HepG2 (cell line): ENCODE data around the gene PALM3. TPM values are rescaled to one million over a fixed set of nuclear protein-coding genes. Genes with fewer than 3 reads are reported as not detected.
A peak's percentile ranks its signal among the peaks of the same experiment; 100 is the strongest.

ENCODE experiments used
- ATAC-seq: fragments of 200-7000 bp; cut with Tn5 transposase; 3 replicates; pipeline ENCODE4 v1.9.1; 2020; ENCODE audit warnings: mild to moderate bottlenecking, moderate library complexity
- BruUV-seq: library from RNA; stranded (reverse); fragments of 400-500 nt; replicated peaks from 2 replicates; lab custom pipeline; 2021; lab: Mats Ljungman, UMichigan
- CTCF ChIA-PET: fragments of 300-600 bp; formaldehyde crosslinking; extraction: SDS; loops from one replicate; lab custom pipeline; 2021; ENCODE audit warnings: low total read pairs, inconsistent platforms, low intra/inter-chr PET ratio; lab: Yijun Ruan, JAX
- POLR2A ChIA-PET: fragments of 350-600 bp; sonication (Branson Sonifier 250); formaldehyde crosslinking; loops from one replicate; lab custom pipeline; 2020; ENCODE audit warnings: antibody characterized with exemption, inconsistent platforms; lab: Yijun Ruan, JAX
- DNase-seq: peaks from one replicate; pipeline ENCODE4 v3.0.0-alpha.2; 2015; ENCODE audit warnings: low spot score
- FAIRE-seq: peaks from 3 replicates; lab custom pipeline; 2011; peaks lifted over from hg19 to GRCh38; lab: Jason Lieb, UNC
- H2AFZ ChIP-seq: one replicate; pipeline ENCODE4 v1.6.1; 2011; ENCODE audit warnings: low read length, inconsistent platforms
- H3K27ac ChIP-seq: fragments of 300-600 bp; 3 replicates; pipeline ENCODE4 v1.8.0; 2011; ENCODE audit warnings: mixed run types, mild to moderate bottlenecking, mixed read lengths, low read length, inconsistent platforms; ENCODE audit not compliant: insufficient read depth; ENCODE audit errors: extremely low read length
- H3K27me3 ChIP-seq, 2 experiments: fragments of 200-600 bp in 1 of 2; 2 replicates in 1 of 2; 3 replicates in 1 of 2; pipeline versions ENCODE4 v1.6.0 to v1.8.0; 2011; ENCODE audit warnings: low read length in 2 of 2, mild to moderate bottlenecking in 2 of 2, moderate library complexity in 2 of 2, inconsistent platforms in 1 of 2; ENCODE audit not compliant: insufficient read depth in 2 of 2, control insufficient read depth in 1 of 2
- H3K36me3 ChIP-seq, 2 experiments: fragments of 200-600 bp in 1 of 2; replicated peaks in 1 of 2; 2 replicates in 1 of 2; 3 replicates in 1 of 2; pipeline versions ENCODE4 v1.5.1 to v1.8.0; 2011; ENCODE audit warnings: low read length in 2 of 2, inconsistent platforms in 1 of 2; ENCODE audit not compliant: insufficient read depth in 2 of 2, control insufficient read depth in 1 of 2
- H3K4me1 ChIP-seq: 2 replicates; pipeline ENCODE4 v1.5.1; 2012; ENCODE audit warnings: low read length, inconsistent platforms; ENCODE audit not compliant: insufficient read depth
- H3K4me2 ChIP-seq: 2 replicates; pipeline ENCODE4 v1.6.0; 2011; ENCODE audit warnings: low read depth, low read length, inconsistent platforms
- H3K4me3 ChIP-seq, 3 experiments: fragments of 200-600 bp in 1 of 3; sonication (generic), shearing (Covaris generic) in 1 of 3; replicated peaks in 1 of 3; 2 replicates each; pipeline ENCODE4 v1.5.1; 2011 to 2016; ENCODE audit warnings: low read length in 3 of 3, inconsistent platforms in 2 of 3, low read depth in 2 of 3, mild to moderate bottlenecking in 2 of 3, control low read depth in 1 of 3, mixed read lengths in 1 of 3; ENCODE audit not compliant: insufficient read depth in 1 of 3
- H3K79me2 ChIP-seq: one replicate; pipeline ENCODE4 v1.6.1; 2011; ENCODE audit warnings: low read length, inconsistent platforms; ENCODE audit not compliant: insufficient read depth
- H3K9ac ChIP-seq: 2 replicates; pipeline ENCODE4 v1.6.0; 2011; ENCODE audit warnings: mild to moderate bottlenecking, low read depth, low read length, inconsistent platforms; ENCODE audit not compliant: insufficient read depth
- H3K9me3 ChIP-seq: 2 replicates; pipeline ENCODE4 v1.5.1; 2012; ENCODE audit warnings: mild to moderate bottlenecking, low read length
- H4K20me1 ChIP-seq: 2 replicates; pipeline ENCODE4 v1.6.0; 2011; ENCODE audit warnings: inconsistent platforms, mild to moderate bottlenecking, low read length, moderate library complexity; ENCODE audit not compliant: insufficient read depth
- BRF2 ChIP-seq: sonication (generic); formaldehyde crosslinking; IDR thresholded peaks from 2 replicates; pipeline ENCODE4 v1.8.1; 2022; ENCODE audit warnings: mild to moderate bottlenecking, missing genetic modification reagents
- PITX1 ChIP-seq: sonication (generic); formaldehyde crosslinking; IDR thresholded peaks from 2 replicates; pipeline ENCODE4 v1.5.1; 2020; ENCODE audit warnings: mild to moderate bottlenecking, missing genetic modification reagents
- UBTF ChIP-seq: sonication (generic); formaldehyde crosslinking; IDR thresholded peaks from 2 replicates; pipeline ENCODE4 v1.4.0; 2020; ENCODE audit warnings: mild to moderate bottlenecking, missing genetic modification reagents
- YEATS4 ChIP-seq: sonication (generic); formaldehyde crosslinking; IDR thresholded peaks from 2 replicates; pipeline ENCODE4 v1.4.0; 2020; ENCODE audit warnings: missing genetic modification reagents, borderline replicate concordance
- ZNF556 ChIP-seq: sonication (generic); formaldehyde crosslinking; IDR thresholded peaks from 2 replicates; pipeline ENCODE4 v1.4.0; 2020; ENCODE audit warnings: mild to moderate bottlenecking, missing genetic modification reagents, borderline replicate concordance
- ZNF589 ChIP-seq: sonication (generic); formaldehyde crosslinking; conservative IDR thresholded peaks from 2 replicates; pipeline ENCODE4 v1.8.0; 2022; ENCODE audit warnings: mild to moderate bottlenecking, moderate library complexity, missing genetic modification reagents
- ZNF646 ChIP-seq: sonication (generic); formaldehyde crosslinking; IDR thresholded peaks from 2 replicates; pipeline ENCODE4 v1.9.0; 2021; ENCODE audit warnings: mild to moderate bottlenecking, missing genetic modification reagents
- ZNF747 ChIP-seq: sonication (generic); formaldehyde crosslinking; IDR thresholded peaks from 2 replicates; pipeline ENCODE4 v1.8.1; 2023; ENCODE audit warnings: missing genetic modification reagents, mild to moderate bottlenecking, borderline replicate concordance
- ZNF781 ChIP-seq: sonication (generic); formaldehyde crosslinking; IDR thresholded peaks from 2 replicates; pipeline ENCODE4 v1.5.1; 2020; ENCODE audit warnings: borderline replicate concordance, mild to moderate bottlenecking, missing genetic modification reagents; ENCODE audit errors: not compliant biosample characterization
- ZNF879 ChIP-seq: sonication (generic); formaldehyde crosslinking; IDR thresholded peaks from 2 replicates; pipeline ENCODE4 v1.8.1; 2023; ENCODE audit warnings: missing genetic modification reagents
- WGBS: methylation state at CpG from one replicate; pipeline ENCODE4 v1.1.6; 2017; ENCODE audit warnings: low lambda C conversion rate; 5-methylcytosine and 5-hydroxymethylcytosine counted together
- in situ Hi-C: cut with HindIII; loops from 2 replicates; pipeline ENCODE4 v1.10.0; 2017; ENCODE audit warnings: low pct_unique_long_range_greater_than_20kb; ENCODE audit not compliant: extremely low pct_ligation_motif_present
- intact Hi-C: fragments of 100-400 bp; cut with micrococcal nuclease; formaldehyde crosslinking; loops from one replicate; pipeline ENCODE4 v1.10.0; 2022; ENCODE audit not compliant: unreplicated experiment
- polyA plus RNA-seq, 8 experiments: library from polyadenylated mRNA; depleted of rRNA in 3 of 8; stranded (reverse) in 7 of 8; unstranded in 1 of 8; fragments of >200 nt; fragmentation: Illumina TruSeq in 4 of 8; extraction: Trizol in 4 of 8; gene quantifications; 2 replicates each; pipeline versions ENCODE4 v1.2.1 to v1.2.3, GENCODE V29; 2011 to 2016; ENCODE audit warnings: low read depth in 4 of 8, missing spikeins in 1 of 8, mixed read lengths in 1 of 8; ENCODE audit not compliant: insufficient read depth in 1 of 8
- total RNA-seq, 5 experiments: library from RNA; depleted of rRNA; stranded (reverse); fragments of >200 nt; fragmentation: Illumina TruSeq; extraction: Trizol; gene quantifications; 2 replicates each; pipeline ENCODE4 v1.2.3, GENCODE V29; 2016; ENCODE audit warnings: low read depth in 1 of 5

Gene PALM3
- total and polyA plus RNA-seq, 2 of the 13 experiments (the other 11 are each of a cell fraction or from before 2014, with no cell fraction given) = 0.79 to 2.4 TPM

GRCh38 chr19:14059093-14059480 is 2.8 kb downstream of the PALM3 start (continued):
- no peak for TF ChIP-seq ZNF589 (CRISPR knock-in tag)
- TF ChIP-seq ZNF781 (CRISPR knock-in tag) = no peak
- 0 out of 2 replicates have a peak, but pooled peaks have one; percentile 21 for TF ChIP-seq ZNF556 (CRISPR knock-in tag)
- no peak for TF ChIP-seq ZNF747 (CRISPR knock-in tag)
- TF ChIP-seq PITX1 (CRISPR knock-in tag) = no peak

- no peak overlapping the region for H3K9ac ChIP-seq
- H3K4me1 ChIP-seq = peaks cover 39% of the 10 kb centered on the region
- BruUV-seq = no TSS peak
- in situ Hi-C loops = loop anchor here (25.0 kb wide), 1 partner anchor 296 kb away; the partner anchor contains the start of genes C19orf53 and MRI1
- H3K4me2 ChIP-seq = no peak overlapping the region
- no peak overlapping the region for H2AFZ ChIP-seq
- DNase-seq = no peak
- no peaks in the 10 kb centered on the region for H3K36me3 ChIP-seq
- H3K79me2 ChIP-seq = no peaks in the 10 kb centered on the region
- H4K20me1 ChIP-seq = no peaks in the 10 kb centered on the region
- no peak overlapping the region for H3K27ac ChIP-seq
- no peaks in the 10 kb centered on the region for H3K27me3 ChIP-seq
- no peak for ATAC-seq
- POLR2A ChIA-PET = interaction anchor here (1.2 to 5.7 kb wide), 5 partner anchors 7 to 52 kb away, joined by 3 to 62 read pairs (median 5); partner anchors contain the start of genes MISP3 and RFX1
- FAIRE-seq = no peak
- WGBS = 73% methylated on average over 17 of the region's 17 CpGs
- CTCF ChIA-PET = interaction anchor here (2.3 kb wide), 1 partner anchor 15 kb away, joined by 15 read pairs; the partner anchor contains the start of gene MISP3
- H3K4me3 ChIP-seq = no peak overlapping the region
- TF ChIP-seq BRF2 (CRISPR knock-in tag) (no peak), ZNF879 (CRISPR knock-in tag) (no peak), ZNF646 (no peak), YEATS4 (CRISPR knock-in tag) (no peak), UBTF (CRISPR knock-in tag) (no peak)
- H3K9me3 ChIP-seq = no peaks in the 10 kb centered on the region
- intact Hi-C loops = no loop called here
Measured at GRCh38 chr19:14058182-14059092, 3.4 kb downstream of the PALM3 start.
